Measurements from ENCODE around the gene PAFAH2.

DNA sequence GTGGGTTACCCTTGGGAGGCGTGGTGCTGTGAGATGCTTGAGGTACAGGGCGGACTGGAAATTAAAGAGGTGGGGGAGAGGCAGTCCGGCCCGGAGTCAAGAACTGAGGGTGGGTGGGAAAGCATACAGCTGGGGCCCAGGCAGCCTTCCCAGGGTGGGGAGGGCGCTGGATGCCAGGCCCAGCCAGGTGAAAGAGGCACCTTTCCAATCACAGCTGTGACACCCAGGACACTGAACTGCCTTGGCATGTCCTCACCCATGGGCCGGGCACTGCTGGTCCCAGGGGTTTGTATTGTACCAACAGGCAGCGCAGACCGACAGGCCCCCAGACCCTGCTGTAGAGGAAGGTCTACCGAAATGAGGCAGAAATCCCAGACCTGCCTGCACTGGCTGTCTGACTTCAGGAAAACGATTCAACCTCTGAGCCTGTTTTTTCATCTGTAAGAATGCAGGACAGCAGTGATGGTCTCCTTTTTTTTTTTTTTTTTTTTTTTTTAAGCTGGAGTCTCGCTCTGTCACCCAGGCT is 39.0 kb upstream of the PAFAH2 start:
- TF ChIP-seq, protein P1, sequence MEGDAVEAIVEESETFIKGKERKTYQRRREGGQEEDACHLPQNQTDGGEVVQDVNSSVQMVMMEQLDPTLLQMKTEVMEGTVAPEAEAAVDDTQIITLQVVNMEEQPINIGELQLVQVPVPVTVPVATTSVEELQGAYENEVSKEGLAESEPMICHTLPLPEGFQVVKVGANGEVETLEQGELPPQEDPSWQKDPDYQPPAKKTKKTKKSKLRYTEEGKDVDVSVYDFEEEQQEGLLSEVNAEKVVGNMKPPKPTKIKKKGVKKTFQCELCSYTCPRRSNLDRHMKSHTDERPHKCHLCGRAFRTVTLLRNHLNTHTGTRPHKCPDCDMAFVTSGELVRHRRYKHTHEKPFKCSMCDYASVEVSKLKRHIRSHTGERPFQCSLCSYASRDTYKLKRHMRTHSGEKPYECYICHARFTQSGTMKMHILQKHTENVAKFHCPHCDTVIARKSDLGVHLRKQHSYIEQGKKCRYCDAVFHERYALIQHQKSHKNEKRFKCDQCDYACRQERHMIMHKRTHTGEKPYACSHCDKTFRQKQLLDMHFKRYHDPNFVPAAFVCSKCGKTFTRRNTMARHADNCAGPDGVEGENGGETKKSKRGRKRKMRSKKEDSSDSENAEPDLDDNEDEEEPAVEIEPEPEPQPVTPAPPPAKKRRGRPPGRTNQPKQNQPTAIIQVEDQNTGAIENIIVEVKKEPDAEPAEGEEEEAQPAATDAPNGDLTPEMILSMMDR (IDR thresholded peaks at IDR 0.05; ENCODE audit: low read depth, low read length, missing input control), result no peak
- TF ChIP-seq MAX (IDR thresholded peaks at IDR 0.05), result no peak
- TF ChIP-seq YY1 (IDR thresholded peaks at IDR 0.05), result no peak
- no peak for TF ChIP-seq JUND (IDR thresholded peaks at IDR 0.05)
- TF ChIP-seq, protein P2, sequence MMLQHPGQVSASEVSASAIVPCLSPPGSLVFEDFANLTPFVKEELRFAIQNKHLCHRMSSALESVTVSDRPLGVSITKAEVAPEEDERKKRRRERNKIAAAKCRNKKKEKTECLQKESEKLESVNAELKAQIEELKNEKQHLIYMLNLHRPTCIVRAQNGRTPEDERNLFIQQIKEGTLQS (IDR thresholded peaks at IDR 0.05), result no peak

Measured in liver (tissue), 3 donors.